ENCODE data around the gene RILPL1.

- TF ChIP-seq CTCF (conservative IDR thresholded peaks at IDR 0.05; ENCODE audit: low read depth, low read length) = no peak
- no peak for TF ChIP-seq EZH2phosphoT487 (IDR thresholded peaks at IDR 0.05; ENCODE audit: borderline replicate concordance, low read length)
These were observed 38.9 kb upstream of the RILPL1 start for GRCh38 chr12:123572391-123572790.

Measured in PC-3 (cell line).